Neural progenitor cell (in vitro differentiated cells): Measurements from ENCODE around the gene GTF2F2. TPM values are rescaled to one million over a fixed set of nuclear protein-coding genes. Genes with fewer than 3 reads are reported as not detected.

Experiments used
- DNase-seq: peaks from one replicate; pipeline ENCODE4 v3.0.0-alpha.2; 2016; ENCODE audit warnings: low spot score
- H2AFZ ChIP-seq: fragments of 200-600 bp; sonication (generic); replicated peaks from 2 replicates; pipeline ENCODE4 v1.6.1; 2016; ENCODE audit warnings: antibody characterized with exemption
- H3F3A ChIP-seq: fragments of 200-600 bp; sonication (generic); 2 replicates; pipeline ENCODE4 v1.6.1; 2016; ENCODE audit warnings: antibody characterized with exemption, low read depth
- H3K27ac ChIP-seq: fragments of 200-600 bp; sonication (generic); 2 replicates; pipeline ENCODE4 v1.5.1; 2016; ENCODE audit warnings: mild to moderate bottlenecking
- H3K27me3 ChIP-seq: fragments of 200-600 bp; sonication (generic); 2 replicates; pipeline ENCODE4 v1.6.1; 2016; ENCODE audit warnings: mild to moderate bottlenecking, moderate library complexity
- H3K36me3 ChIP-seq: fragments of 200-600 bp; sonication (generic); 2 replicates; pipeline ENCODE4 v1.5.1; 2016
- H3K4me1 ChIP-seq: fragments of 200-600 bp; sonication (generic); 2 replicates; pipeline ENCODE4 v1.6.1; 2016; ENCODE audit warnings: mixed run types
- H3K4me2 ChIP-seq: fragments of 200-600 bp; sonication (generic); 2 replicates; pipeline ENCODE4 v1.6.1; 2016
- H3K4me3 ChIP-seq: fragments of 200-600 bp; sonication (generic); 2 replicates; pipeline ENCODE4 v1.5.1; 2016
- H3K79me2 ChIP-seq: fragments of 200-600 bp; sonication (generic); 2 replicates; pipeline ENCODE4 v1.6.1; 2016; ENCODE audit warnings: low read depth
- H3K9ac ChIP-seq: fragments of 200-600 bp; sonication (generic); 2 replicates; pipeline ENCODE4 v1.6.1; 2016
- H3K9me3 ChIP-seq: fragments of 200-600 bp; sonication (generic); 2 replicates; pipeline ENCODE4 v1.5.1; 2016; ENCODE audit warnings: low read depth
- H4K20me1 ChIP-seq: fragments of 200-600 bp; sonication (generic); 2 replicates; pipeline ENCODE4 v1.6.1; 2016; ENCODE audit warnings: low read depth
- H3K27ac Mint-ChIP-seq: 3 replicates; pipeline ENCODE4 v1.8.0; 2021; ENCODE audit warnings: mixed read lengths
- H3K27me3 Mint-ChIP-seq: 2 replicates; pipeline ENCODE4 v1.8.0; 2022; ENCODE audit warnings: low read depth, mild to moderate bottlenecking, inconsistent platforms, moderate library complexity, mixed read lengths; ENCODE audit not compliant: insufficient read depth
- H3K36me3 Mint-ChIP-seq: 3 replicates; pipeline ENCODE4 v1.8.0; 2021; ENCODE audit warnings: mixed read lengths
- H3K4me1 Mint-ChIP-seq: 3 replicates; pipeline ENCODE4 v1.8.0; 2021; ENCODE audit warnings: mixed read lengths
- H3K4me3 Mint-ChIP-seq: 3 replicates; pipeline ENCODE4 v1.8.0; 2021; ENCODE audit warnings: mild to moderate bottlenecking, moderate library complexity, mixed read lengths
- H3K9me3 Mint-ChIP-seq: 3 replicates; pipeline ENCODE4 v1.8.0; 2020; ENCODE audit warnings: mixed read lengths
- CTCF ChIP-seq: fragments of 200-600 bp; sonication (generic); IDR thresholded peaks from 2 replicates; pipeline ENCODE4 v1.5.1; 2017; ENCODE audit warnings: antibody characterized with exemption, mild to moderate bottlenecking
- EZH2 ChIP-seq: fragments of 200-600 bp; sonication (generic); IDR thresholded peaks from 2 replicates; pipeline ENCODE4 v1.6.1; 2017; ENCODE audit warnings: antibody characterized with exemption, mild to moderate bottlenecking, moderate library complexity
- EZH2phosphoT487 ChIP-seq: fragments of 200-600 bp; sonication (generic); IDR thresholded peaks from 2 replicates; pipeline ENCODE4 v1.6.1; 2017; ENCODE audit warnings: antibody characterized with exemption
- total RNA-seq: library from RNA; depleted of rRNA; stranded (reverse); fragments of >200 nt; gene quantifications from 2 replicates; pipeline ENCODE4 v1.2.3, GENCODE V29; 2015; ENCODE audit warnings: low replicate concordance

Gene GTF2F2
- total RNA-seq, 1 donor from 2014 or later, result 54.1 TPM

GRCh38 chr13:45300190-45300985, 180.1 kb downstream of the GTF2F2 start:
- Histone ChIP-seq H3K36me3 (no peaks in the 10 kb centered on the region), H3K9ac (no peak overlapping the region), H3K27me3 (no peaks in the 10 kb centered on the region), H3K4me3 (no peak overlapping the region), H3F3A (peaks cover 3% of the 10 kb centered on the region), H4K20me1 (no peaks in the 10 kb centered on the region), H3K4me2 (no peak overlapping the region), H2AFZ (no peak overlapping the region), H3K79me2 (no peaks in the 10 kb centered on the region), H3K27ac (no peak overlapping the region), H3K4me1 (no peaks in the 10 kb centered on the region), H3K9me3 (no peaks in the 10 kb centered on the region)
- H3K27ac Mint-ChIP-seq, result no peak overlapping the region
- no peak overlapping the region for H3K4me3 Mint-ChIP-seq
- peaks cover 2% of the 10 kb centered on the region for H3K36me3 Mint-ChIP-seq
- H3K27me3 Mint-ChIP-seq, result peaks cover 10% of the 10 kb centered on the region
- DNase-seq, result no peak
- no peak for TF ChIP-seq EZH2phosphoT487
- TF ChIP-seq EZH2, result no peak
- TF ChIP-seq CTCF, result no peak
- H3K4me1 Mint-ChIP-seq, result peaks cover 6% of the 10 kb centered on the region
- no peaks in the 10 kb centered on the region for H3K9me3 Mint-ChIP-seq

GRCh38 chr13:45301263-45301662, 181.0 kb downstream of the GTF2F2 start:
- TF ChIP-seq EZH2, result no peak
- TF ChIP-seq CTCF, result no peak
- TF ChIP-seq EZH2phosphoT487, result no peak
- Mint-ChIP-seq H3K36me3 (peaks cover 2% of the 10 kb centered on the region), H3K27ac (peak overlapping the region; percentile 79), H3K4me3 (no peak overlapping the region), H3K4me1 (peaks cover 6% of the 10 kb centered on the region), H3K9me3 (no peaks in the 10 kb centered on the region), H3K27me3 (peaks cover 6% of the 10 kb centered on the region)
- Histone ChIP-seq H3K4me3 (no peak overlapping the region), H3K36me3 (no peaks in the 10 kb centered on the region), H3F3A (peaks cover 3% of the 10 kb centered on the region), H3K27ac (no peak overlapping the region), H4K20me1 (no peaks in the 10 kb centered on the region), H3K4me2 (no peak overlapping the region), H3K79me2 (no peaks in the 10 kb centered on the region), H2AFZ (no peak overlapping the region), H3K9me3 (no peaks in the 10 kb centered on the region), H3K9ac (no peak overlapping the region), H3K27me3 (no peaks in the 10 kb centered on the region), H3K4me1 (no peaks in the 10 kb centered on the region)
- no peak for DNase-seq

- H3F3A ChIP-seq, result no peaks in the 10 kb centered on the region
- H3K9ac ChIP-seq, result no peak overlapping the region
- no peak for DNase-seq
- Mint-ChIP-seq H3K27ac (peak overlapping the region; percentile 34), H3K4me3 (no peak overlapping the region), H3K4me1 (peaks cover 6% of the 10 kb centered on the region), H3K36me3 (no peaks in the 10 kb centered on the region), H3K9me3 (no peaks in the 10 kb centered on the region), H3K27me3 (peaks cover 6% of the 10 kb centered on the region)
- H3K9me3 ChIP-seq, result no peaks in the 10 kb centered on the region
- H3K27ac ChIP-seq, result no peak overlapping the region
- no peaks in the 10 kb centered on the region for H3K4me1 ChIP-seq
- H3K79me2 ChIP-seq, result no peaks in the 10 kb centered on the region
- H3K4me2 ChIP-seq, result no peak overlapping the region
- no peak overlapping the region for H3K4me3 ChIP-seq
- H3K36me3 ChIP-seq, result no peaks in the 10 kb centered on the region
- no peak overlapping the region for H2AFZ ChIP-seq
- no peaks in the 10 kb centered on the region for H3K27me3 ChIP-seq
- TF ChIP-seq CTCF (no peak), EZH2 (no peak), EZH2phosphoT487 (no peak)
- no peaks in the 10 kb centered on the region for H4K20me1 ChIP-seq
These were observed 182.2 kb downstream of the GTF2F2 start for GRCh38 chr13:45302507-45302906.
